Measurements from ENCODE around the gene KIF26B. TPM values are rescaled to one million over a fixed set of nuclear protein-coding genes. Genes with fewer than 3 reads are reported as not detected.
A peak's percentile ranks its signal among the peaks of the same experiment; 100 is the strongest.

The KIF26B gene
- total RNA-seq, 1 experiment from 2014 or later = 14.7 TPM

GRCh38 chr1:245419461-245419978 is 264.7 kb downstream of the KIF26B start:
- DNase-seq (ENCODE audit: low spot score) = no peak

GRCh38 chr1:245419989-245420388 is 265.2 kb downstream of the KIF26B start:
- DNase-seq (ENCODE audit: low spot score) = no peak

GRCh38 chr1:245420926-245421325 is 266.1 kb downstream of the KIF26B start:
- no peak for DNase-seq (ENCODE audit: low spot score)

- no peak for DNase-seq (ENCODE audit: low spot score)
Measured at GRCh38 chr1:245428681-245429080, 273.9 kb downstream of the KIF26B start.

GRCh38 chr1:245431706-245432105 is 276.9 kb downstream of the KIF26B start:
- no peak for DNase-seq (ENCODE audit: low spot score)

- no peak for DNase-seq (ENCODE audit: low spot score)
Measured at GRCh38 chr1:245432228-245432875, 277.6 kb downstream of the KIF26B start.

- no peak for DNase-seq (ENCODE audit: low spot score)
Measured at GRCh38 chr1:245433561-245433960, 278.8 kb downstream of the KIF26B start.

- DNase-seq (ENCODE audit: low spot score) = peak; percentile 11
Measured at GRCh38 chr1:245434280-245434679, 279.5 kb downstream of the KIF26B start.

GRCh38 chr1:245436407-245436806 is 281.6 kb downstream of the KIF26B start:
- no peak for DNase-seq (ENCODE audit: low spot score)

GRCh38 chr1:245437369-245438062 is 282.7 kb downstream of the KIF26B start:
- DNase-seq (ENCODE audit: low spot score) = no peak

GRCh38 chr1:245440922-245441321 is 286.1 kb downstream of the KIF26B start:
- DNase-seq (ENCODE audit: low spot score) = no peak

- no peak for DNase-seq (ENCODE audit: low spot score)
Measured at GRCh38 chr1:245441689-245442088, 286.9 kb downstream of the KIF26B start.

- DNase-seq (ENCODE audit: low spot score) = no peak
Measured at GRCh38 chr1:245444147-245444828, 289.5 kb downstream of the KIF26B start.

GRCh38 chr1:245444945-245445344 is 290.2 kb downstream of the KIF26B start:
- no peak for DNase-seq (ENCODE audit: low spot score)

- DNase-seq (ENCODE audit: low spot score) = no peak
Measured at GRCh38 chr1:245448531-245448930, 293.7 kb downstream of the KIF26B start.

GRCh38 chr1:245448975-245449431 is 294.2 kb downstream of the KIF26B start:
- no peak for DNase-seq (ENCODE audit: low spot score)

- DNase-seq (ENCODE audit: low spot score) = no peak
Measured at GRCh38 chr1:245453541-245453940, 298.8 kb downstream of the KIF26B start.

- no peak for DNase-seq (ENCODE audit: low spot score)
Measured at GRCh38 chr1:245454051-245454450, 299.3 kb downstream of the KIF26B start.

- DNase-seq (ENCODE audit: low spot score) = no peak
Measured at GRCh38 chr1:245457562-245457961, 302.8 kb downstream of the KIF26B start.

- DNase-seq (ENCODE audit: low spot score) = no peak
Measured at GRCh38 chr1:245458234-245458633, 303.4 kb downstream of the KIF26B start.

- DNase-seq (ENCODE audit: low spot score) = peak; percentile 48
Measured at GRCh38 chr1:245458761-245459174, 304.0 kb downstream of the KIF26B start.

GRCh38 chr1:245459621-245460020 is 304.8 kb downstream of the KIF26B start:
- no peak for DNase-seq (ENCODE audit: low spot score)

GRCh38 chr1:245461681-245462080 is 306.9 kb downstream of the KIF26B start:
- DNase-seq (ENCODE audit: low spot score) = no peak
